GM12878 (cell line): ENCODE results near the gene BATF. TPM values are rescaled to one million over a fixed set of nuclear protein-coding genes. Genes with fewer than 3 reads are reported as not detected.
A peak's percentile ranks its signal among the peaks of the same experiment; 100 is the strongest.

Experiments
- BRCA1 ChIP-seq: IDR thresholded peaks from 2 replicates; pipeline ENCODE4 v1.6.1; 2011; ENCODE audit warnings: low read depth, low read length, improper control_type of control experiment
- CBFB ChIP-seq: IDR thresholded peaks from 2 replicates; pipeline ENCODE4 v1.6.1; 2016; ENCODE audit warnings: antibody characterized with exemption, low read depth
- CREB1 ChIP-seq: IDR thresholded peaks from 2 replicates; pipeline ENCODE4 v1.6.1; 2012; ENCODE audit warnings: low read depth, mild to moderate bottlenecking, inconsistent platforms
- CTCF ChIP-seq, 3 experiments: IDR thresholded peaks in 2 of 3; conservative IDR thresholded peaks in 1 of 3; 2 replicates each; pipeline ENCODE4 v1.5.1; 2011; ENCODE audit warnings: low read depth in 3 of 3, low read length in 3 of 3, mild to moderate bottlenecking in 3 of 3, control low read depth in 2 of 3, moderate library complexity in 2 of 3, inconsistent platforms in 1 of 3, mixed read lengths in 1 of 3; ENCODE audit not compliant: control insufficient read depth in 2 of 3, insufficient read depth in 1 of 3; ENCODE audit errors: extremely low read depth in 1 of 3
- EED ChIP-seq: sonication (generic); IDR thresholded peaks from 2 replicates; pipeline ENCODE4 v1.6.1; 2016; ENCODE audit warnings: antibody characterized with exemption, low read depth
- ETV6 ChIP-seq, 2 experiments: fragments of 450-650 bp in 1 of 2; IDR thresholded peaks in 1 of 2; conservative IDR thresholded peaks in 1 of 2; 2 replicates each; pipeline ENCODE4 v1.6.1; 2014; ENCODE audit warnings: antibody characterized with exemption in 1 of 2, borderline replicate concordance in 1 of 2, low read depth in 1 of 2, mild to moderate bottlenecking in 1 of 2, moderate library complexity in 1 of 2
- GATAD2B ChIP-seq: fragments of 450-650 bp; conservative IDR thresholded peaks from 2 replicates; pipeline ENCODE4 v1.6.1; 2017; ENCODE audit warnings: low read depth, mild to moderate bottlenecking, moderate library complexity
- IRF5 ChIP-seq: fragments of 450-650 bp; IDR thresholded peaks from 2 replicates; pipeline ENCODE4 v1.6.1; 2017; ENCODE audit warnings: borderline replicate concordance
- MYB ChIP-seq: fragments of 150-350 bp; IDR thresholded peaks from 2 replicates; pipeline ENCODE4 v1.6.1; 2014; ENCODE audit warnings: mild to moderate bottlenecking, low read depth, low read length, borderline replicate concordance
- NFXL1 ChIP-seq: fragments of 450-650 bp; IDR thresholded peaks from 2 replicates; pipeline ENCODE4 v1.6.1; 2017; ENCODE audit warnings: antibody characterized with exemption, mild to moderate bottlenecking, borderline replicate concordance
- NKRF ChIP-seq: fragments of 450-650 bp; conservative IDR thresholded peaks from 2 replicates; pipeline ENCODE4 v1.6.1; 2017; ENCODE audit warnings: mild to moderate bottlenecking, moderate library complexity
- NR2C2 ChIP-seq: IDR thresholded peaks from 2 replicates; pipeline ENCODE4 v1.6.1; 2011; ENCODE audit warnings: borderline replicate concordance, low read depth; ENCODE audit not compliant: control insufficient read depth, insufficient read length
- PML ChIP-seq: IDR thresholded peaks from 2 replicates; pipeline ENCODE4 v1.6.1; 2012; ENCODE audit warnings: low read length, inconsistent platforms
- PRDM15 ChIP-seq: fragments of 450-650 bp; formaldehyde crosslinking; IDR thresholded peaks from 2 replicates; pipeline ENCODE4 v1.4.0; 2020; ENCODE audit warnings: mild to moderate bottlenecking, moderate library complexity
- USF1 ChIP-seq: IDR thresholded peaks from 2 replicates; pipeline ENCODE4 v1.6.1; 2011; ENCODE audit warnings: borderline replicate concordance, low read depth, mild to moderate bottlenecking, moderate library complexity, mixed read lengths, low read length; ENCODE audit not compliant: insufficient read depth; ENCODE audit errors: extremely low read length
- YY1 ChIP-seq: IDR thresholded peaks from 2 replicates; pipeline ENCODE4 v1.6.1; 2011; ENCODE audit warnings: low read depth, mild to moderate bottlenecking, low read length
- ZBED1 ChIP-seq: IDR thresholded peaks from 2 replicates; pipeline ENCODE4 v1.6.1; 2016; ENCODE audit warnings: borderline replicate concordance
- ZNF24 ChIP-seq: fragments of 450-650 bp; IDR thresholded peaks from 2 replicates; pipeline ENCODE4 v1.6.1; 2017; ENCODE audit warnings: antibody characterized with exemption, mild to moderate bottlenecking
- polyA plus RNA-seq, 11 experiments: library from polyadenylated mRNA; depleted of rRNA in 4 of 11; unstranded in 6 of 11; stranded (reverse) in 5 of 11; fragments of >200 nt; fragmentation: Nextera tagmentation in 4 of 11; fragmentation: Illumina TruSeq in 1 of 11; extraction: Ambion mirVana in 4 of 11; extraction: Trizol in 1 of 11; gene quantifications; 1 replicate in 1 of 11; 2 replicates in 10 of 11; pipeline versions ENCODE4 v1.2.1 to v1.2.3, GENCODE V29; 2011 to 2016; ENCODE audit warnings: inconsistent platforms in 2 of 11, missing spikeins in 2 of 11, low read depth in 1 of 11
- total RNA-seq, 4 experiments: library from RNA; depleted of rRNA in 3 of 4; stranded (reverse); fragments of >200 nt in 3 of 4; fragmentation: Illumina TruSeq in 1 of 4; extraction: Trizol in 1 of 4; gene quantifications; 2 replicates each; pipeline versions ENCODE4 v1.2.1 to v1.2.3, GENCODE V29; 2013 to 2021

The BATF gene
- total and polyA plus RNA-seq, 10 of the 15 experiments (the other 5 are each of a cell fraction or from before 2014, with no cell fraction given) = 10.0 to 154 (median 103) TPM

GRCh38 chr14:75539561-75540478 lies 17.6 kb downstream of the BATF start (continued):
- no peak for TF ChIP-seq ZNF24
- no peak for TF ChIP-seq USF1
- TF ChIP-seq PRDM15 = no peak
- peak; percentile 93 for TF ChIP-seq EED
- no peak for TF ChIP-seq BRCA1
- TF ChIP-seq IRF5 = no peak
- TF ChIP-seq NKRF = no peak
- TF ChIP-seq PML = peak; percentile 15; the same call in 1 of the 2 replicates
- no peak for TF ChIP-seq NFXL1
- peak; percentile 7; the same call in 1 of the 2 replicates for TF ChIP-seq YY1
- TF ChIP-seq CTCF (IDR thresholded peaks at IDR 0.05 in 2 of 3, conservative IDR thresholded peaks at IDR 0.05 in 1 of 3; ENCODE audit: control insufficient read depth in 2 of 3, extremely low read depth in 1 of 3, insufficient read depth in 1 of 3, low read depth in 3 of 3, low read length in 3 of 3) = no peak
- no peak for TF ChIP-seq MYB
- 0 out of 2 replicates have a peak, but pooled peaks have one; percentile 30 for TF ChIP-seq CREB1
- no peak; the same call in 1 of the 2 replicates for TF ChIP-seq ZBED1
- peak; percentile 76 for TF ChIP-seq GATAD2B
- 0 out of 4 replicates have a peak, but pooled peaks of 1 of the 2 experiments have one; percentile 33 for TF ChIP-seq ETV6 (conservative IDR thresholded peaks at IDR 0.05 in 1 of 2, IDR thresholded peaks at IDR 0.05 in 1 of 2; ENCODE audit: borderline replicate concordance in 1 of 2, low read depth in 1 of 2)
- TF ChIP-seq CBFB = peak; percentile 41; the same call in 1 of the 2 replicates
- no peak for TF ChIP-seq NR2C2
